Measurements from ENCODE around the gene HPGD. TPM values are rescaled to one million over a fixed set of nuclear protein-coding genes. Genes with fewer than 3 reads are reported as not detected.

HPGD gene
- polyA plus RNA-seq, 4 donors: 60.9 to 399 (median 161) TPM

DNA sequence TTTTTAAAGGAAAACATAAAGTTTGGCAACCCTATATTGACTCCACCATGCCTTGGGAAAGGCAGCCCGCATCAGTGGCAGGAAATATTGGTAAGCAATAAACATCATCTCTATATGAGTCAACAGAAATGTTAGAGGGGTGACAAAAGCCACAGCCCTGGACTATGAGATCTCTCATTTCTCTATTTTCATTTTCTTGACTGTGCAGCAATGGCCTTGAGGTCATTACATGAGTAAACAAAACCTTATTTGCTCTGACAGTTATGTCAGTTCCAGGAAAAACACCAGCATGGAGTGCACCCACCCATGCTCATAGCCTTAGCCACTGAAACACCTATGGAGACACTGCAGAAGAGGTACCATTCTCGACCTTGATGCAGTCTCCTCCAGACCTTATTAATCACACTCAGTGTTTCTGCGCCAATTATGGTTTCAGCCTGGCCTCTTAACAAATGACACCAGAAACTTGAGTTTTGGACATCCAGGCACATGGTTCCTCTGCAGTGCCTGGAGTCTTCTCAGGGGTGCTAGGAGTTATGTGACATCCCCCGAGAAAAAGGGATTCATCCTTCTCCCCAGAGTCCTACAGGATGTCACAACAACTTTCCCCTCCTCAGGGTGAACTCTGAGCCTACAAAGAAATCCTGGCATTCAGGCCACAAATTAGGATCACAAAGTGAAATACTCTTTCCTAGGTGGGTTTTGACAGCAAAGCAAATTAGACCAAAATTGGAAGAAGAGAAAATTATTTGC is 16.0 kb upstream of the HPGD start:
- Histone ChIP-seq H3K36me3 (ENCODE audit: control insufficient read depth in 3 of 3, insufficient read depth in 2 of 3, low read depth in 1 of 3, low read length in 3 of 3) (no peaks in the 10 kb centered on the region), H3K4me1 (ENCODE audit: control insufficient read depth in 3 of 3, insufficient read depth in 2 of 3, low read depth in 1 of 3, low read length in 2 of 3) (no peaks in the 10 kb centered on the region), H3K27me3 (ENCODE audit: control insufficient read depth in 3 of 3, insufficient read depth in 3 of 3, low read length in 3 of 3) (no peaks in the 10 kb centered on the region), H3K4me3 (ENCODE audit: low read depth in 1 of 3, low read length in 3 of 3) (no peak overlapping the region), H3K9me3 (ENCODE audit: control insufficient read depth in 2 of 2, insufficient read depth in 1 of 2, low read depth in 1 of 2, low read length in 1 of 2) (no peaks in the 10 kb centered on the region), H3K27ac (ENCODE audit: low read depth in 1 of 3, low read length in 2 of 3) (no peak overlapping the region)
- DNase-seq: peak in 1 of 2 donors; percentile 17
- no peak for FAIRE-seq
- 70 to 86% (median 75%) methylated on average over 4 of the region's 4 CpGs for WGBS, 3 donors

DNA sequence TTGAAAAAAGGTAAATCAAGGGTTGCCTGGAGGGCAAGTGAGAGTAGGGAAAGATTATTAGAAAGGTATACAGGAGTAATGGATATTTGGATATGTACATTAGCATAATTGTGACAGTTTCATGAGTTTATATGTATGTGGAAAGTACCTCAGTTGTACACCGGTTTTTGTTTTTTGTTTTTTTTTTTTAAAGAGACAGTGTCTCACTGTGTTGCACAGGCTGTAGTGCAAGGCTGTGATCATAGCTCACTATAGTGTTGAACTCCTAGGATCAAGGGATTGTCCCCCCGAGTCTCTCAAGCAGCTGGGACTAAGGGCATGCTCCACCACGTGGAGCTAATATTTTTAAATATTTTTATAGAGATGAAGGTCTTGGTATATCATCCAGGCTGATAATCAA is 15.3 kb upstream of the HPGD start:
- no peak for FAIRE-seq
- H3K27ac ChIP-seq (ENCODE audit: low read depth in 1 of 3, low read length in 2 of 3): no peak overlapping the region
- H3K36me3 ChIP-seq (ENCODE audit: control insufficient read depth in 3 of 3, insufficient read depth in 2 of 3, low read depth in 1 of 3, low read length in 3 of 3): no peaks in the 10 kb centered on the region
- 60 to 62% (median 61%) methylated on average over 3 of the region's 3 CpGs for WGBS, 3 donors
- no peaks in the 10 kb centered on the region for H3K4me1 ChIP-seq (ENCODE audit: control insufficient read depth in 3 of 3, insufficient read depth in 2 of 3, low read depth in 1 of 3, low read length in 2 of 3)
- DNase-seq: no peak
- H3K27me3 ChIP-seq (ENCODE audit: control insufficient read depth in 3 of 3, insufficient read depth in 3 of 3, low read length in 3 of 3): no peaks in the 10 kb centered on the region
- no peaks in the 10 kb centered on the region for H3K9me3 ChIP-seq (ENCODE audit: control insufficient read depth in 2 of 2, insufficient read depth in 1 of 2, low read depth in 1 of 2, low read length in 1 of 2)
- no peak overlapping the region for H3K4me3 ChIP-seq (ENCODE audit: low read depth in 1 of 3, low read length in 3 of 3)

DNA sequence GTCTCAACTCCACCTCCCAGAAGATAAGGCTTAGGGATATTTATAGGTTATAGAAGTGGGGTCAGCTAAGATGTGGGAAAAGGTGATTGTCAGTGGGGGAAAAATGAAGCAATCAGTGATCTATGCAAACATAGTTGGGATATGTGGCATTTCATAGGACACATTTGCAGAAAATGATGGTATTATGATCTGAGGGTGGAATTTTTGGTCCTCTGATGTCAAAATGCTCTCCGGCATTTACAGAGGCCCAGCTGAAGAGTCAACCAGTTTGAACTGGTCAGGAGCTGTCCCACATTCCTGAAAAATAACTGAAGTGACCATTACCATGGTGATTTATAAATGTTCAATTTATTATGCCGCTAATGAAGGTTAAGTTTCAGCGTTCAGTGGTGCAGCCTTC is 12.2 kb upstream of the HPGD start:
- Histone ChIP-seq H3K27me3 (ENCODE audit: control insufficient read depth in 3 of 3, insufficient read depth in 3 of 3, low read length in 3 of 3) (no peaks in the 10 kb centered on the region), H3K4me3 (ENCODE audit: low read depth in 1 of 3, low read length in 3 of 3) (no peak overlapping the region), H3K36me3 (ENCODE audit: control insufficient read depth in 3 of 3, insufficient read depth in 2 of 3, low read depth in 1 of 3, low read length in 3 of 3) (no peaks in the 10 kb centered on the region), H3K27ac (ENCODE audit: low read depth in 1 of 3, low read length in 2 of 3) (no peak overlapping the region), H3K9me3 (ENCODE audit: control insufficient read depth in 2 of 2, insufficient read depth in 1 of 2, low read depth in 1 of 2, low read length in 1 of 2) (no peaks in the 10 kb centered on the region), H3K4me1 (ENCODE audit: control insufficient read depth in 3 of 3, insufficient read depth in 2 of 3, low read depth in 1 of 3, low read length in 2 of 3) (peaks cover 0 to 9% (median 2%) of the 10 kb centered on the region in 3 donors)
- DNase-seq (no peak), FAIRE-seq (no peak)
- WGBS, 3 donors: 90 to 99% (median 98%) methylated on average over 3 of the region's 3 CpGs

DNA sequence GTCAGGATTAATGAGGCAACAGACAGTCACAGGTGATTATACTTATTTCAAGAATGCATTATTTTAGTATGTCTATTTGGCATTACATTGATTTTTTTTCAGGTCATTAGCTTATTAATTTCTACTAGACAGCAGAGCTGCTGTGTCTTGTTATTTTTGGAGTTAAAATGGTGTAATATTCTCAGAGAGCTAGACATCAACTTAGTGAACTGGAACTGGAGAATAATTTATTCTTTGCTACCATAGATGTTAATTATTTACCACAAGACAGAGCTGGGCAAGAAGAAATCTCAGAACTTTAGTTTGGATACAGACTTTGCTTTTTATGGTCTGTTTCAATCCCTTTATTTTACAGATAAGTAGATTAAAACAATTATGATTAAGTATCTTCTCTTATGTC is 10.2 kb upstream of the HPGD start:
- H3K27me3 ChIP-seq (ENCODE audit: control insufficient read depth in 3 of 3, insufficient read depth in 3 of 3, low read length in 3 of 3): no peaks in the 10 kb centered on the region
- FAIRE-seq (no peak), DNase-seq (peak; percentile 19 to 33)
- H3K4me1 ChIP-seq (ENCODE audit: control insufficient read depth in 3 of 3, insufficient read depth in 2 of 3, low read depth in 1 of 3, low read length in 2 of 3): peaks cover 0 to 9% (median 2%) of the 10 kb centered on the region in 3 donors
- H3K27ac ChIP-seq (ENCODE audit: low read depth in 1 of 3, low read length in 2 of 3): no peak overlapping the region
- no peaks in the 10 kb centered on the region for H3K9me3 ChIP-seq (ENCODE audit: control insufficient read depth in 2 of 2, insufficient read depth in 1 of 2, low read depth in 1 of 2, low read length in 1 of 2)
- H3K4me3 ChIP-seq (ENCODE audit: low read depth in 1 of 3, low read length in 3 of 3): no peak overlapping the region
- H3K36me3 ChIP-seq (ENCODE audit: control insufficient read depth in 3 of 3, insufficient read depth in 2 of 3, low read depth in 1 of 3, low read length in 3 of 3): no peaks in the 10 kb centered on the region

DNA sequence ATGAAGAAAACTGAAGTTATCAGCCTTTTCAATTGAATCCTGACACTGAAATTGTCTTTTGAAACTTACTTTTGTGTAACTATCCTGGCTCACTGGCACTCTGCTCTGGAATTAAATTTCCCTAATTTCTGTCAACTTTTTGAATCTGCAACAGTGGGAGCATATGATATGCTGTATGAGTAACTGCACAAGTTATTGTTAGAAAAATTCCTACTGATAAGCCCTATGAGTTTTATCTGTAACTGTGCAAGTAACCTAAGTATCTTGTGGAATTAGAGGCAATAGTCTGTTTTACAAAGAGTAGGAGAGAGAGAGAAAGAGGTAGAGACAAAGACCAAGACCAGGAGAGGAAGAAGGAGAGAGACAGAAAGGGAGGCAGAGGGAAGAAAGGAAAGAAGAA is 9.2 kb upstream of the HPGD start:
- Histone ChIP-seq H3K36me3 (ENCODE audit: control insufficient read depth in 3 of 3, insufficient read depth in 2 of 3, low read depth in 1 of 3, low read length in 3 of 3) (no peaks in the 10 kb centered on the region), H3K9me3 (ENCODE audit: control insufficient read depth in 2 of 2, insufficient read depth in 1 of 2, low read depth in 1 of 2, low read length in 1 of 2) (no peaks in the 10 kb centered on the region), H3K27ac (ENCODE audit: low read depth in 1 of 3, low read length in 2 of 3) (peak overlapping the region in 1 of 3 donors; percentile 8), H3K4me1 (ENCODE audit: control insufficient read depth in 3 of 3, insufficient read depth in 2 of 3, low read depth in 1 of 3, low read length in 2 of 3) (peaks cover 0 to 9% (median 2%) of the 10 kb centered on the region in 3 donors), H3K27me3 (ENCODE audit: control insufficient read depth in 3 of 3, insufficient read depth in 3 of 3, low read length in 3 of 3) (no peaks in the 10 kb centered on the region), H3K4me3 (ENCODE audit: low read depth in 1 of 3, low read length in 3 of 3) (no peak overlapping the region)
- FAIRE-seq: no peak
- peak in 1 of 2 donors; percentile 23 for DNase-seq

DNA sequence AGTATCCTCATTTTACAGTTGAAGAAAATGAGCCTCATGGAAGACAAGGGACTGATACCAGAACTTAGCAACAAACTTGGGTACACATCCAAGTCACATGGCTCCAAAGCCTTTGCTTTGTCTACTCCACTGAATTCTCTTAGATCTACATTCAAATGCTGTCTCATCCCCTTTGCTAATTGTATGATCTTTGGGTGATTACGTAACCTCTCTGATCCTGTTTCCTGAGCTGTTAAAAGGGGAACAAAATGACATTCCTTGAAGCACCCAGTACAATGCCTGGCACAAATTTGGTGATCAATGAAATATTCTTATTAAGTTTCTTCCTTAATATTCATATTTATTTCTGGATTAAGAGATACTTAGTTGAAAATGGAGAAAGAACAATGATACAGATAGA is 5.9 kb upstream of the HPGD start:
- H3K4me3 ChIP-seq (ENCODE audit: low read depth in 1 of 3, low read length in 3 of 3): no peak overlapping the region

DNA sequence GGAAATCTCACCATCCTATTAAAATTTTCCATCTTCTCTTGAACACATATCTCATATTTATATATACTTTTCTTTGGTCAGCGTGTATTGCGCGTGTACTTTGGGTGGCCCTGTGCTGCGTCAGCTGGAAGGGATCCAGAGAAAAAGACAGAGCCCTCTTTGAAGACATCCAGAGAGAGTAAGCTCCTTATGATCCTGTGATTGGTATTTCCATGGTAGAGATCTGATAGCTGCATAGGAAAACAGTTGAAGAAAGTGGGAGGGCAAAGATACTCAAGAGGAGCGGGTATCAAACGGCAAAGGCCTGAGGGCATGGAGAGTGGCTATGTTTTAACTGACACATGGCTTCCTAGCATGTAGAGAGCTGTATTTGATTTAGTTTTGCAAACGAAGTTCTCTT is 4.4 kb upstream of the HPGD start:
- no peak for DNase-seq
- Histone ChIP-seq H3K27me3 (ENCODE audit: control insufficient read depth in 3 of 3, insufficient read depth in 3 of 3, low read length in 3 of 3) (no peaks in the 10 kb centered on the region), H3K4me1 (ENCODE audit: control insufficient read depth in 3 of 3, insufficient read depth in 2 of 3, low read depth in 1 of 3, low read length in 2 of 3) (peaks cover 2 to 11% (median 3%) of the 10 kb centered on the region in 3 donors), H3K4me3 (ENCODE audit: low read depth in 1 of 3, low read length in 3 of 3) (no peak overlapping the region), H3K27ac (ENCODE audit: low read depth in 1 of 3, low read length in 2 of 3) (no peak overlapping the region), H3K9me3 (ENCODE audit: control insufficient read depth in 2 of 2, insufficient read depth in 1 of 2, low read depth in 1 of 2, low read length in 1 of 2) (no peaks in the 10 kb centered on the region), H3K36me3 (ENCODE audit: control insufficient read depth in 3 of 3, insufficient read depth in 2 of 3, low read depth in 1 of 3, low read length in 3 of 3) (no peaks in the 10 kb centered on the region)
- FAIRE-seq: no peak
- 90 to 91% (median 90%) methylated on average over 7 of the region's 7 CpGs for WGBS, 3 donors

More for the DNA sequence above, 5.9 kb upstream of the HPGD start:
- Histone ChIP-seq H3K27ac (ENCODE audit: low read depth in 1 of 3, low read length in 2 of 3) (no peak overlapping the region), H3K9me3 (ENCODE audit: control insufficient read depth in 2 of 2, insufficient read depth in 1 of 2, low read depth in 1 of 2, low read length in 1 of 2) (no peaks in the 10 kb centered on the region), H3K36me3 (ENCODE audit: control insufficient read depth in 3 of 3, insufficient read depth in 2 of 3, low read depth in 1 of 3, low read length in 3 of 3) (no peaks in the 10 kb centered on the region), H3K27me3 (ENCODE audit: control insufficient read depth in 3 of 3, insufficient read depth in 3 of 3, low read length in 3 of 3) (no peaks in the 10 kb centered on the region), H3K4me1 (ENCODE audit: control insufficient read depth in 3 of 3, insufficient read depth in 2 of 3, low read depth in 1 of 3, low read length in 2 of 3) (peaks cover 2 to 16% (median 3%) of the 10 kb centered on the region in 3 donors)
- FAIRE-seq: no peak
- WGBS, 3 donors: 83 to 96% (median 93%) methylated on average over 1 of the region's 1 CpG
- no peak for DNase-seq

DNA sequence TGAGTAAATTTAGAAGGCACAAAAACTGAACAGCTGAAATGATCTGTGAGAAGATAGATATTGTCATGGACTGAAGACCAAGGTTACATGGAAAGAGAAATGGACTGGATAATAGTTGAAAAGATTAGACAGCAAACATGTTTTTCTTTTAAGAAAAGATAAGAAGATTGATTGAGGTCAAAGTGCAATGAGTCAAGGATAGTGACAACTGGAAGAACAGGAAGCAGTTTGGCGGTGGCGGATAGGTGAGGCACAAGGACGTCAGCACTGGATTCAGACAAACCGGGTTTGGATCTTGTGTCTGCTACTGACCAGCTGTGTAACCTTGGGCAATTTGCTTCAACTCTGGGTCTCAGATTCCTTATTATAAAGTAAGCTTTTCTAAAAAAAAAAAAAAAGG is 2.0 kb upstream of the HPGD start:
- Histone ChIP-seq H3K9me3 (ENCODE audit: control insufficient read depth in 2 of 2, insufficient read depth in 1 of 2, low read depth in 1 of 2, low read length in 1 of 2) (no peaks in the 10 kb centered on the region), H3K27me3 (ENCODE audit: control insufficient read depth in 3 of 3, insufficient read depth in 3 of 3, low read length in 3 of 3) (no peaks in the 10 kb centered on the region), H3K36me3 (ENCODE audit: control insufficient read depth in 3 of 3, insufficient read depth in 2 of 3, low read depth in 1 of 3, low read length in 3 of 3) (no peaks in the 10 kb centered on the region), H3K4me3 (ENCODE audit: low read depth in 1 of 3, low read length in 3 of 3) (no peak overlapping the region), H3K4me1 (ENCODE audit: control insufficient read depth in 3 of 3, insufficient read depth in 2 of 3, low read depth in 1 of 3, low read length in 2 of 3) (peaks cover 0 to 6% (median 3%) of the 10 kb centered on the region in 3 donors), H3K27ac (ENCODE audit: low read depth in 1 of 3, low read length in 2 of 3) (peak overlapping the region in 2 of 3 donors; percentile 18 to 94)
- peak; percentile 74 for FAIRE-seq
- DNase-seq: peak; percentile 87 to 95
- 8 to 49% (median 22%) methylated on average over 4 of the region's 4 CpGs for WGBS, 3 donors
